HG02759 (cell line): ENCODE measurements around the gene RAPSN.

Experiments used
- ATAC-seq: cut with Tn5 transposase; IDR thresholded peaks from one replicate; pipeline ENCODE4 v1.9.1; 2021; ENCODE audit warnings: mild to moderate bottlenecking, moderate library complexity; ENCODE audit not compliant: unreplicated experiment

Gene RAPSN

GRCh38 chr11:47448566-47449427, at the start of gene RAPSN:
RAPSN (minus strand) TSS chr11:47449136; CDS start chr11:47448964, 172 bp downstream.
- ATAC-seq: no peak

DNA sequence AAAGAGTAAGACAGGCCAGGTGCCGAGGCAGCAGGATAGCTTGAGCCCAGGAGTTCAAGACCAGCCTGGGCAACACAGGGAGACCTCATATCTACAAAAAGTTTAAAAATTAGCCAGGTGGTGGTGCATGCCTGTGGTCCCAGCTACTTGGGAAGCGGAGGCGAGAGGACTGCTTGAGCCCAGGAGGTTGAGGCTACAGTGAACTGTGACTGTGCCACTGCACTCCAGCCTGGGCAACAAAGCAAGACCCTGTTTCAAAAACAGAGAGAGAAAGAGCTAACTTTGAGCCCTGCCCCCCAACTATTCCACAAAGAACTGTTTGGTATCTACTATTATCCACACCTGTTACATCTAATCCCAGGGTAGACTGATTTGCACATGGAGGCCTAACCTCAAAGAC, 49.2 kb upstream of the RAPSN start:
- no peak for ATAC-seq

DNA sequence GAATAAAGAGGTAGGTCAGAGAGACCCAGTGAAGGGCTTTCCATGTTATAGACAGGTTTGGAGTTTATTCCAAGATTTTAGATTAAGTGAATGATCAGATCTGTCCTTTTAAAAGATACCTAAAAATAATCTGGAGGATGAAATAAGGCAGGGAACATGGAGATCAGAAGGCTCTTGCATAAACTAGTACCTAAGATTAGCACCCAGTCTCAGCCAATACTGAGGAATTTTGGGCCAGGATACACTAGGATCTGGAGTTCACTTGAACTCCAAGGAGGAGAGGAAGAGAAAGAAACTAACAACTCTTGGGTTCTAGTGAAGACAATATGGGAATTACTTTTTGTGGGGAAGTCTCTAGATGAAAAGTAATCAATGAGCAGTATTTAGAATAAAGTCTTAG, 47.9 kb upstream of the RAPSN start:
- no peak for ATAC-seq

DNA sequence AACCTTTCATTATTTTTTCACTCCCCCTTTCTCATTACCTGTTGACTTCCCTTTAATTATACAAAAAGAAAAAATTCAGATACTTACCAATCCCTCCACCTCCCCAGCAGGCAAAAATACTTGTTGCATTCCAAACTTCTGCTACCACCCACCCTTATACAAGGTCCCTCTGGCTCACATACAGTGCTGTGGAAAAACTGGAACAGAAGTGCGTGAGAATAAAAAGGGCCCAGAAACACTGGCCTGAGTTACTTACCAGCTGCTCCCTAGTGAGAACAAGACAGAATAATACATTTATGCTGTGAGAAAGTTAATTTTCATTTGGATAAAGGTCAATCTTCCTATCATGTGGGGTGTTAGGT, 46.9 kb upstream of the RAPSN start:
- ATAC-seq: no peak

GRCh38 chr11:47495011-47495855, 46.3 kb upstream of the RAPSN start:
- ATAC-seq: no peak

GRCh38 chr11:47489395-47489755, 40.4 kb upstream of the RAPSN start:
- ATAC-seq: no peak

GRCh38 chr11:47488674-47489394, 39.9 kb upstream of the RAPSN start:
- ATAC-seq: no peak

DNA sequence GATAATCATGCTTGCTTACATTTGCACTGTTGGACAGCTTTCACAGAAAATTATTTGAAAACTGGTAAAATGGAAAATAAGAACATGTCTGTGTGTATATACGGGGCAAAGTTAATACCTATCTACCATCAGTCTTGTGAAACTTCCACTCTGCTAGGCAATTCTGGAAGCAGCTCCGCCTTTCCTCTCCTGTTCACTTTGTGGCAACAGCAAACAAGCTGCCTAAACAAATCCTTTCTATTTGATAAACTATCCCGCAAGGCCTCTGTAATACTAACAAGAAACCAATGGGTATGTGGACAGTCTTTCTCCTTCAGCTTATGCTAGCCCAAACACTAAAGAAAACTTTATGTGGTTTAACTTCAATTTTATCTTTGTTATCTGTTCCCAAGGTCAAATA, 39.2 kb upstream of the RAPSN start:
- no peak for ATAC-seq

- no peak for ATAC-seq
Observed at GRCh38 chr11:47487421-47487820, 38.5 kb upstream of the RAPSN start.

GRCh38 chr11:47485107-47485506, 36.2 kb upstream of the RAPSN start:
- ATAC-seq: no peak

- no peak for ATAC-seq
Observed at GRCh38 chr11:47483457-47483856, 34.5 kb upstream of the RAPSN start.

- ATAC-seq: no peak
Observed at GRCh38 chr11:47480762-47481161, 31.8 kb upstream of the RAPSN start.

DNA sequence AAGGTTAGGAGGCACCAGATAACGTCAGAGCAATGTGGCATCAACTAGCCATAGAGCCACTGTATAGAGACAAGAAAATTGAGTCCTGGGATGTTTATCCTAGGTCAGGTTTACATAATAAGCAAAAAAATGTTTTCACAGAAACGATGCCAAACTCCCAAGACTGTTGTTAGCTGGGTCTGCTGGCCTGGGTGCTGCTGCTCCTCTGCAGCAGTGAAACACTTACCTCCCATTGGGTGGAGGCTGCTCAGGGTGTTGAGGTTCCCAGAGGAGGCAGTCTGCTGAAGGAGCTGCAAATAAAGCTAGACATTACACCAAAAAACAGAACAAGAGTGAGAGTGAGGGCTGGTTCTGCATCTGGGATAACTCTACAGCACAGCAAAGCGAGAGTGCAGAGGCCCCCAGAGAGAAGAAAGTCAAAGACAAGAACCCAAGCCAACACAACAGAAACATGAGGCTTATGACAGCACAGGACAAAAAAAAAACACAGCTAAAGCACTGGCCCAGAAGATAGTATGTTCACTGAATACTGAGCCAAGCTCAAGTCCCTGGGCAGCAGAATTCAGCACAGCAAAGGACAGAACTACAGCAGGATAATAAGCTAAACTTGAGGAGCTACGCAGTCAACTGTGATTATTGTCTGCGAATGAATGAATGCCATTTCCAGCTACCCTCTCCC, 29.9 kb upstream of the RAPSN start:
- ATAC-seq: no peak

GRCh38 chr11:47477753-47478152, 28.8 kb upstream of the RAPSN start:
- no peak for ATAC-seq

- ATAC-seq: no peak
Observed at GRCh38 chr11:47477323-47477722, 28.4 kb upstream of the RAPSN start.

DNA sequence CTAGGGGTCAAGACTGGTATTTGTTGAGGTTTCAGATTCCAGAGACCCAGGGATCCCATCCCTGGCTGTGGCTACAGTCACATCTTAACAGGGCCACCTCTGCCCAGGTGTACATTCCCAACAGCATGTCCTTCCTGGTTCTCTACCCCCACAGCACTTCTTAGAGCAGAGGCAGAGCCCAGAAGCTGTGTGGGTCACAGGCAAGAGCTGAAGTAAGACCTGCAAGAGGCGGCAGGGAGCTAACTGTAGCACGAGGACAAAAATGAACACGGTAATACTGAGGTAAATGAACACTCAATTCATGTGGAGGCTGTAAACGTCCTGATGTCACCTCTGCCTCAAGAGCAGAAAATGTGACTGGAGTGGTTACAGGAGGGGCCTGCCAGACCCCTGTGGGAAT, 21.7 kb upstream of the RAPSN start:
- ATAC-seq: no peak

- no peak for ATAC-seq
Observed at GRCh38 chr11:47469361-47470179, 20.6 kb upstream of the RAPSN start.

- ATAC-seq: no peak
Observed at GRCh38 chr11:47468598-47469214, 19.8 kb upstream of the RAPSN start.

DNA sequence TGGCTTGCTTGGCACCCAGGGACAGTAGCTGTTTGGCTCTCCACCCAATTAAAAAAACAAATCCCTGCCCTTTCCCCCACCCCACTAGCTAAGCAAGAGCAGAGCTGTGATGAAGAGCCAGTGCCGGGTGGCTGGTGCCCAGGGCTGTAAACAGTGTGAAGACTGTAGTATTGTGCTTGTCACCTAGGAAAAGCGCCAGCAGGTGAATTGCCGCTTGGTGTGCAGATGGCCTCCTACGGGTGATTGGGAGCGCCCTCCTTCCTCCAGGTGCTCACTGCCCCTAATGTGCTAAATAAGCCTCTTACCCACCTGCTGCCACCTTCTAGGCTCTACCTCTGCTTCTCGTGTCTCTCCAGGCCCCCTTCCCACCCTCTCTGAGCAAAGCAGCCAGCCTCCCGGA, 18.4 kb upstream of the RAPSN start:
- ATAC-seq: no peak
